ENCODE measurements around the gene C21orf91.

The C21orf91 gene

GRCh38 chr21:17798796-17799195, 20.4 kb downstream of the C21orf91 start:
- no peak for DNase-seq (ENCODE audit: low read depth in 2 of 2)

GRCh38 chr21:17797967-17798366, 21.2 kb downstream of the C21orf91 start:
- DNase-seq (ENCODE audit: low read depth in 2 of 2), result no peak

GRCh38 chr21:17796503-17796902, 22.7 kb downstream of the C21orf91 start:
- no peak for DNase-seq (ENCODE audit: low read depth in 2 of 2)

GRCh38 chr21:17796037-17796403, 23.1 kb downstream of the C21orf91 start:
- no peak for DNase-seq (ENCODE audit: low read depth in 2 of 2)

GRCh38 chr21:17795146-17796036, 23.8 kb downstream of the C21orf91 start:
- DNase-seq (ENCODE audit: low read depth in 2 of 2), result no peak

GRCh38 chr21:17794518-17795145, 24.5 kb downstream of the C21orf91 start:
- DNase-seq (ENCODE audit: low read depth in 2 of 2), result no peak

GRCh38 chr21:17793246-17794123, 25.7 kb downstream of the C21orf91 start:
- no peak for DNase-seq (ENCODE audit: low read depth in 2 of 2)

GRCh38 chr21:17789656-17790055, 29.5 kb downstream of the C21orf91 start:
- DNase-seq (ENCODE audit: low read depth in 2 of 2), result no peak

GRCh38 chr21:17789069-17789468, 30.1 kb downstream of the C21orf91 start:
- DNase-seq (ENCODE audit: low read depth in 2 of 2), result no peak

GRCh38 chr21:17786851-17787181, 32.3 kb downstream of the C21orf91 start:
- DNase-seq (ENCODE audit: low read depth in 2 of 2), result no peak

GRCh38 chr21:17786071-17786850, 32.9 kb downstream of the C21orf91 start:
- no peak for DNase-seq (ENCODE audit: low read depth in 2 of 2)

- no peak for DNase-seq (ENCODE audit: low read depth in 2 of 2)
Observed at GRCh38 chr21:17785403-17785788, 33.8 kb downstream of the C21orf91 start.

GRCh38 chr21:17784604-17785402, 34.4 kb downstream of the C21orf91 start:
- DNase-seq (ENCODE audit: low read depth in 2 of 2), result no peak

- DNase-seq (ENCODE audit: low read depth in 2 of 2), result no peak
Observed at GRCh38 chr21:17784180-17784598, 35.0 kb downstream of the C21orf91 start.

GRCh38 chr21:17783481-17784179, 35.5 kb downstream of the C21orf91 start:
- DNase-seq (ENCODE audit: low read depth in 2 of 2), result no peak

- no peak for DNase-seq (ENCODE audit: low read depth in 2 of 2)
Observed at GRCh38 chr21:17783003-17783402, 36.2 kb downstream of the C21orf91 start.

- no peak for DNase-seq (ENCODE audit: low read depth in 2 of 2)
Observed at GRCh38 chr21:17782051-17782450, 37.1 kb downstream of the C21orf91 start.

GRCh38 chr21:17781524-17781923, 37.6 kb downstream of the C21orf91 start:
- DNase-seq (ENCODE audit: low read depth in 2 of 2), result no peak

GRCh38 chr21:17780539-17780938, 38.6 kb downstream of the C21orf91 start:
- no peak for DNase-seq (ENCODE audit: low read depth in 2 of 2)

GRCh38 chr21:17779980-17780379, 39.2 kb downstream of the C21orf91 start:
- no peak for DNase-seq (ENCODE audit: low read depth in 2 of 2)

All from stimulated activated CD8-positive, alpha-beta memory T cell treated with anti-CD3 and anti-CD28 coated beads, Interleukin-7, amount 100 ng/mL, for 1 hour (primary cell).